ENCODE measurements around the gene CCNL1.

Gene CCNL1

GRCh38 chr3:157142315-157142714, 17.6 kb downstream of the CCNL1 start:
- no peak for DNase-seq

- DNase-seq: no peak
Observed at GRCh38 chr3:157139938-157140534, 19.9 kb downstream of the CCNL1 start.

GRCh38 chr3:157136647-157137387, 23.1 kb downstream of the CCNL1 start:
- DNase-seq: no peak

- DNase-seq: no peak
Observed at GRCh38 chr3:157135671-157136396, 24.1 kb downstream of the CCNL1 start.

GRCh38 chr3:157134620-157135191, 25.2 kb downstream of the CCNL1 start:
- no peak for DNase-seq

GRCh38 chr3:157133434-157134320, 26.3 kb downstream of the CCNL1 start:
- DNase-seq: no peak

GRCh38 chr3:157132936-157133335, 27.0 kb downstream of the CCNL1 start:
- DNase-seq: no peak

GRCh38 chr3:157132341-157132740, 27.6 kb downstream of the CCNL1 start:
- DNase-seq: no peak

GRCh38 chr3:157131861-157132260, 28.1 kb downstream of the CCNL1 start:
- no peak for DNase-seq

- no peak for DNase-seq
Observed at GRCh38 chr3:157130467-157131251, 29.3 kb downstream of the CCNL1 start.

- no peak for DNase-seq
Observed at GRCh38 chr3:157129803-157130466, 30.0 kb downstream of the CCNL1 start.

- no peak for DNase-seq
Observed at GRCh38 chr3:157128771-157129681, 30.9 kb downstream of the CCNL1 start.

GRCh38 chr3:157127831-157128767, 31.8 kb downstream of the CCNL1 start:
- DNase-seq: no peak

- no peak for DNase-seq
Observed at GRCh38 chr3:157127268-157127667, 32.7 kb downstream of the CCNL1 start.

GRCh38 chr3:157126365-157126764, 33.6 kb downstream of the CCNL1 start:
- no peak for DNase-seq

- no peak for DNase-seq
Observed at GRCh38 chr3:157125101-157125500, 34.8 kb downstream of the CCNL1 start.

GRCh38 chr3:157123621-157124020, 36.3 kb downstream of the CCNL1 start:
- DNase-seq: no peak

GRCh38 chr3:157122832-157123427, 37.0 kb downstream of the CCNL1 start:
- DNase-seq: no peak

GRCh38 chr3:157122116-157122515, 37.8 kb downstream of the CCNL1 start:
- DNase-seq: no peak
